Measurements from ENCODE around the gene COMTD1.

DNA sequence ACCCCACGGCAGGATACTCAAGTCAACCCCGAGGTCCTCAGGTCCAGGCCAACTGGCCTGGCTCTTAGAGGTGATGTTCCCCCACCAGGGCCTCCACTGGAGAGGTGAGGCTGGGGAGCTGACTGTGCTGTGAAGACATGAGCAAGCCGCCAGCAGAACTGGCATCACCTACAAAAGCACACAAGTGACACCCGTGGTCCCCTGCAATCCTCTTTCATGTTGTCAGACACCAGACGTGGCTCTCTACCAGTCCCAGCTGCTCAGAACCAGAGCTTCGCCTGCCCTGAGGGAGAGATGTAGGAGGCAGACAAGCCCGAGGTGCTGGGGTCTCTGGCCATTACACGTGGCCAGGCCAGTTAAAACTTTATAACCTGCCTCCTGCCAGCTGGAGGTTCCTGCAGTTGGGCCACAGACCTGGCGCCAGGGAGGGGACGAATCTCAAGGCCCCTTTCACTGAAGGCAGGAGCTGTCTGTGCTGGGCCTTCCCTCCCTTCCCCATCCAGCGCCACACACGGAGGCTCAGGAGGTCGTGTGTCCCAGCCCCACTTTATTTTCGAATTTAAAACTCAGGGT, 2.2 kb downstream of the COMTD1 start:
- TF ChIP-seq, protein P1, sequence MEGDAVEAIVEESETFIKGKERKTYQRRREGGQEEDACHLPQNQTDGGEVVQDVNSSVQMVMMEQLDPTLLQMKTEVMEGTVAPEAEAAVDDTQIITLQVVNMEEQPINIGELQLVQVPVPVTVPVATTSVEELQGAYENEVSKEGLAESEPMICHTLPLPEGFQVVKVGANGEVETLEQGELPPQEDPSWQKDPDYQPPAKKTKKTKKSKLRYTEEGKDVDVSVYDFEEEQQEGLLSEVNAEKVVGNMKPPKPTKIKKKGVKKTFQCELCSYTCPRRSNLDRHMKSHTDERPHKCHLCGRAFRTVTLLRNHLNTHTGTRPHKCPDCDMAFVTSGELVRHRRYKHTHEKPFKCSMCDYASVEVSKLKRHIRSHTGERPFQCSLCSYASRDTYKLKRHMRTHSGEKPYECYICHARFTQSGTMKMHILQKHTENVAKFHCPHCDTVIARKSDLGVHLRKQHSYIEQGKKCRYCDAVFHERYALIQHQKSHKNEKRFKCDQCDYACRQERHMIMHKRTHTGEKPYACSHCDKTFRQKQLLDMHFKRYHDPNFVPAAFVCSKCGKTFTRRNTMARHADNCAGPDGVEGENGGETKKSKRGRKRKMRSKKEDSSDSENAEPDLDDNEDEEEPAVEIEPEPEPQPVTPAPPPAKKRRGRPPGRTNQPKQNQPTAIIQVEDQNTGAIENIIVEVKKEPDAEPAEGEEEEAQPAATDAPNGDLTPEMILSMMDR (IDR thresholded peaks at IDR 0.05; ENCODE audit: low read depth, low read length, poor library complexity, severe bottlenecking): no peak
- TF ChIP-seq EZH2phosphoT487 (IDR thresholded peaks at IDR 0.05; ENCODE audit: borderline replicate concordance, low read length): no peak

All from DOHH2 (cell line).